A549 (cell line): ENCODE results near the gene AUTS2. TPM values are rescaled to one million over a fixed set of nuclear protein-coding genes. Genes with fewer than 3 reads are reported as not detected.

Source experiments
- ATAC-seq, 2 experiments: fragments of 200-7000 bp in 1 of 2; fragments of >200 bp in 1 of 2; cut with Nextera tagmentation in 1 of 2; cut with Tn5 transposase in 1 of 2; 3 replicates each; pipeline versions ENCODE4 v1.8.0 to v1.9.1; 2018 to 2020; ENCODE audit warnings: mild to moderate bottlenecking in 1 of 2, moderate library complexity in 1 of 2
- CTCF ChIA-PET: fragments of 300-600 bp; sonication (Branson Sonifier 250); formaldehyde crosslinking; extraction: SDS; loops from one replicate; lab custom pipeline; 2021; ENCODE audit warnings: antibody characterized with exemption, inconsistent platforms; lab: Yijun Ruan, JAX
- POLR2A ChIA-PET: fragments of 350-600 bp; formaldehyde crosslinking; extraction: SDS; loops from one replicate; lab custom pipeline; 2021; ENCODE audit warnings: antibody characterized with exemption, inconsistent platforms; lab: Yijun Ruan, JAX
- DNase-seq, 2 experiments: peaks; one replicate each; pipeline versions ENCODE4 v3.0.0 to v3.0.0-alpha.2; 2011 to 2016; ENCODE audit warnings: low read depth in 1 of 2, low spot score in 1 of 2
- FAIRE-seq: peaks from 2 replicates; lab custom pipeline; 2011; peaks lifted over from hg19 to GRCh38; lab: Jason Lieb, UNC
- H3K27ac ChIP-seq, 2 experiments: fragments of >200 bp; sonication (Bioruptor Twin); formaldehyde crosslinking; 3 replicates each; pipeline ENCODE4 v1.5.1; 2016 to 2017
- H3K4me1 ChIP-seq: fragments of >200 bp; sonication (Bioruptor Twin); formaldehyde crosslinking; 3 replicates; pipeline ENCODE4 v1.6.1; 2016
- H3K4me2 ChIP-seq: fragments of >200 bp; sonication (Bioruptor Twin); formaldehyde crosslinking; 3 replicates; pipeline ENCODE4 v1.6.1; 2016
- H3K4me3 ChIP-seq: fragments of >200 bp; sonication (Bioruptor Twin); formaldehyde crosslinking; 3 replicates; pipeline ENCODE4 v1.5.1; 2016
- H3K9me3 ChIP-seq: fragments of >200 bp; sonication (Bioruptor Twin); formaldehyde crosslinking; 3 replicates; pipeline ENCODE4 v1.6.1; 2016
- ATOH8 ChIP-seq: fragments of 250-450 bp; sonication (Bioruptor Pico); IDR thresholded peaks from 2 replicates; pipeline ENCODE4 v1.5.0; 2020; ENCODE audit warnings: low read depth, mild to moderate bottlenecking, moderate library complexity
- BHLHE40 ChIP-seq: IDR thresholded peaks from 2 replicates; pipeline ENCODE4 v1.6.1; 2012; ENCODE audit warnings: low read depth, low read length, inconsistent platforms
- CBX2 ChIP-seq: fragments of 200-600 bp; sonication (generic); IDR thresholded peaks from 2 replicates; pipeline ENCODE4 v1.6.1; 2016; ENCODE audit warnings: low read depth, mild to moderate bottlenecking, borderline replicate concordance
- CHD2 ChIP-seq: fragments of 150-350 bp; IDR thresholded peaks from 2 replicates; pipeline ENCODE4 v1.6.1; 2014; ENCODE audit warnings: low read length; ENCODE audit not compliant: partially characterized antibody
- CHD4 ChIP-seq: fragments of 200-600 bp; sonication (generic); IDR thresholded peaks from 2 replicates; pipeline ENCODE4 v1.6.1; 2016; ENCODE audit warnings: antibody characterized with exemption, mild to moderate bottlenecking, borderline replicate concordance
- E2F6 ChIP-seq: IDR thresholded peaks from 2 replicates; pipeline ENCODE4 v1.6.1; 2012; ENCODE audit warnings: low read depth, borderline replicate concordance
- EHF ChIP-seq: fragments of 250-450 bp; sonication (Bioruptor Pico); IDR thresholded peaks from 2 replicates; pipeline ENCODE4 v1.5.0; 2020; ENCODE audit warnings: mild to moderate bottlenecking
- EHMT2 ChIP-seq: fragments of 200-600 bp; sonication (generic); IDR thresholded peaks from 2 replicates; pipeline ENCODE4 v1.6.1; 2016; ENCODE audit warnings: antibody characterized with exemption, low read depth, mild to moderate bottlenecking, moderate library complexity
- FOSB ChIP-seq: fragments of 250-450 bp; sonication (Bioruptor Pico); IDR thresholded peaks from 2 replicates; pipeline ENCODE4 v1.5.0; 2020; ENCODE audit warnings: mild to moderate bottlenecking, moderate library complexity
- FOSL2 ChIP-seq, 2 experiments: fragments of 450-650 bp in 1 of 2; fragments of >200 bp in 1 of 2; sonication (Bioruptor Twin) in 1 of 2; formaldehyde crosslinking; IDR thresholded peaks; 2 replicates each; pipeline versions ENCODE4 v1.5.0 to v1.6.1; 2016 to 2020; ENCODE audit warnings: mild to moderate bottlenecking in 1 of 2, moderate library complexity in 1 of 2
- FOXS1 ChIP-seq: fragments of 250-450 bp; sonication (Bioruptor Pico); IDR thresholded peaks from 2 replicates; pipeline ENCODE4 v1.5.0; 2020; ENCODE audit warnings: mild to moderate bottlenecking, moderate library complexity
- HDAC2 ChIP-seq: fragments of 200-600 bp; sonication (generic); IDR thresholded peaks from 2 replicates; pipeline ENCODE4 v1.6.1; 2016
- HES2 ChIP-seq: fragments of >200 bp; sonication (Bioruptor Twin); formaldehyde crosslinking; IDR thresholded peaks from 2 replicates; pipeline ENCODE4 v1.6.1; 2016
- HOXB13 ChIP-seq: fragments of 250-450 bp; sonication (Bioruptor Pico); IDR thresholded peaks from 2 replicates; pipeline ENCODE4 v1.5.0; 2020; ENCODE audit warnings: low read depth, mild to moderate bottlenecking, moderate library complexity
- HOXB5 ChIP-seq: fragments of 250-450 bp; sonication (Bioruptor Pico); IDR thresholded peaks from 2 replicates; pipeline ENCODE4 v1.5.0; 2020; ENCODE audit warnings: mild to moderate bottlenecking, moderate library complexity
- JUNB ChIP-seq: fragments of >200 bp; sonication (Bioruptor Twin); formaldehyde crosslinking; IDR thresholded peaks from 2 replicates; pipeline ENCODE4 v1.6.1; 2016
- MAFK ChIP-seq: fragments of 450-650 bp; IDR thresholded peaks from 2 replicates; pipeline ENCODE4 v1.6.1; 2014; ENCODE audit not compliant: partially characterized antibody
- MYC ChIP-seq: IDR thresholded peaks from 2 replicates; pipeline ENCODE4 v1.6.1; 2012; ENCODE audit warnings: mild to moderate bottlenecking, inconsistent platforms, low read length, improper control_type of control experiment, borderline replicate concordance
- NFE2L2 ChIP-seq: fragments of 150-350 bp; conservative IDR thresholded peaks from 2 replicates; pipeline ENCODE4 v1.6.1; 2014; ENCODE audit warnings: low read length
- NPAS2 ChIP-seq: fragments of 250-450 bp; sonication (Bioruptor Pico); IDR thresholded peaks from 2 replicates; pipeline ENCODE4 v1.8.0; 2022; ENCODE audit warnings: mild to moderate bottlenecking, moderate library complexity, borderline replicate concordance
- NR3C1 ChIP-seq: fragments of >200 bp; sonication (Bioruptor Twin); formaldehyde crosslinking; IDR thresholded peaks from 3 replicates; pipeline ENCODE4 v1.6.1; 2017
- PBX3 ChIP-seq: IDR thresholded peaks from 2 replicates; pipeline ENCODE4 v1.6.1; 2012
- PHF8 ChIP-seq: fragments of 200-600 bp; sonication (generic); IDR thresholded peaks from 2 replicates; pipeline ENCODE4 v1.6.1; 2016; ENCODE audit warnings: low read depth, mild to moderate bottlenecking, antibody characterized with exemption, moderate library complexity, borderline replicate concordance
- POLR2A ChIP-seq: IDR thresholded peaks from 2 replicates; pipeline ENCODE4 v1.6.1; 2012; ENCODE audit warnings: mild to moderate bottlenecking, low read length
- RCOR1 ChIP-seq: fragments of 150-350 bp; IDR thresholded peaks from 2 replicates; pipeline ENCODE4 v1.6.1; 2014; ENCODE audit warnings: antibody characterized with exemption, low read length, low read depth
- REST ChIP-seq: fragments of 200-600 bp; sonication (generic); IDR thresholded peaks from 2 replicates; pipeline ENCODE4 v1.6.1; 2016; ENCODE audit warnings: antibody characterized with exemption, mild to moderate bottlenecking, moderate library complexity
- RNF2 ChIP-seq: fragments of 200-600 bp; sonication (generic); IDR thresholded peaks from 2 replicates; pipeline ENCODE4 v1.6.1; 2016; ENCODE audit warnings: low read depth, mild to moderate bottlenecking, antibody characterized with exemption, moderate library complexity, borderline replicate concordance
- SREBF2 ChIP-seq: fragments of 450-650 bp; IDR thresholded peaks from 2 replicates; pipeline ENCODE4 v1.6.1; 2014; ENCODE audit warnings: mild to moderate bottlenecking, moderate library complexity
- TP53 ChIP-seq: fragments of 250-450 bp; sonication (Bioruptor Pico); IDR thresholded peaks from 2 replicates; pipeline ENCODE4 v1.5.0; 2021; ENCODE audit warnings: mild to moderate bottlenecking, moderate library complexity
- USF2 ChIP-seq: fragments of 450-650 bp; IDR thresholded peaks from 2 replicates; pipeline ENCODE4 v1.6.1; 2014; ENCODE audit warnings: antibody characterized with exemption
- WGBS: methylation state at CpG from one replicate; pipeline ENCODE4 v1.1.6; 2017; ENCODE audit errors: missing lambda C conversion rate; 5-methylcytosine and 5-hydroxymethylcytosine counted together
- polyA plus RNA-seq, 4 experiments: library from polyadenylated mRNA; depleted of rRNA in 3 of 4; stranded (reverse); fragments of >200 nt; fragmentation: RNase III in 1 of 4; extraction: RNeasy Plus Mini Kit Qiagen cat#74134 plus additional on column Dnase treatment in 1 of 4; gene quantifications; 2 replicates in 3 of 4; 3 replicates in 1 of 4; pipeline ENCODE4 v1.2.3, GENCODE V29; 2011 to 2017

AUTS2 gene
- polyA plus RNA-seq, 2 of the 4 experiments (the other 2 are of a cell fraction): 1.6 to 3.6 TPM

- TF ChIP-seq SREBF2: no peak
- TF ChIP-seq FOSL2 (IDR thresholded peaks at IDR 0.05): no peak
- no peak for TF ChIP-seq FOSL2 (CRISPR knock-in tag; IDR thresholded peaks at IDR 0.05)
- no peak for TF ChIP-seq JUNB
- TF ChIP-seq, all 56 proteins: peak for 0
Measured at GRCh38 chr7:70392877-70393435, 794.7 kb downstream of the AUTS2 start (continued).

GRCh38 chr7:70393956-70394355 lies 795.7 kb downstream of the AUTS2 start:
- H3K27ac ChIP-seq: no peak overlapping the region
- POLR2A ChIA-PET: no interaction called here
- FAIRE-seq (no peak), ATAC-seq (no peak), DNase-seq (no peak)
- no peak overlapping the region for H3K4me3 ChIP-seq
- H3K4me2 ChIP-seq: no peak overlapping the region
- H3K4me1 ChIP-seq: no peaks in the 10 kb centered on the region
- H3K9me3 ChIP-seq: no peaks in the 10 kb centered on the region
- TF ChIP-seq POLR2A: no peak
- TF ChIP-seq ATOH8 (CRISPR knock-in tag): no peak
- TF ChIP-seq PBX3: no peak
- TF ChIP-seq HOXB13 (CRISPR knock-in tag): no peak
- TF ChIP-seq RCOR1: no peak
- TF ChIP-seq RNF2: no peak
- no peak for TF ChIP-seq EHMT2
- no peak for TF ChIP-seq BHLHE40
- no peak for TF ChIP-seq EHF (CRISPR knock-in tag)
- no peak for TF ChIP-seq TP53 (CRISPR knock-in tag)
- TF ChIP-seq HOXB5: no peak
- no peak for TF ChIP-seq REST
- TF ChIP-seq PHF8: no peak
- no peak for TF ChIP-seq CHD4
- no peak for TF ChIP-seq NPAS2
- TF ChIP-seq JUNB: no peak
- TF ChIP-seq HDAC2: no peak
- TF ChIP-seq NR3C1: no peak
- CTCF ChIA-PET: no interaction called here

GRCh38 chr7:70400829-70401380 lies 802.6 kb downstream of the AUTS2 start:
- no peak for ATAC-seq
- FAIRE-seq: no peak
- DNase-seq: no peak
- H3K4me1 ChIP-seq: no peaks in the 10 kb centered on the region
- ChIA-PET CTCF (no interaction called here), POLR2A (no interaction called here)
- WGBS: 13% methylated on average over 4 of the region's 4 CpGs
- H3K4me3 ChIP-seq: no peak overlapping the region
- peaks cover 3% of the 10 kb centered on the region; the same call in 1 of the 3 replicates for H3K9me3 ChIP-seq
- no peak overlapping the region for H3K4me2 ChIP-seq
- no peak overlapping the region for H3K27ac ChIP-seq
- no peak for TF ChIP-seq MAFK
- no peak for TF ChIP-seq NFE2L2
- TF ChIP-seq ATOH8 (CRISPR knock-in tag): no peak
- no peak for TF ChIP-seq HES2
- TF ChIP-seq USF2: no peak
- no peak for TF ChIP-seq BHLHE40
- no peak for TF ChIP-seq FOSB (CRISPR knock-in tag)
- no peak for TF ChIP-seq HDAC2
- no peak for TF ChIP-seq MYC
- no peak for TF ChIP-seq E2F6
- no peak for TF ChIP-seq FOXS1 (CRISPR knock-in tag)
- no peak for TF ChIP-seq HOXB13 (CRISPR knock-in tag)
- TF ChIP-seq CBX2: no peak
- TF ChIP-seq CHD2: no peak
